HG02642 (cell line): Measurements from ENCODE around the gene RPH3AL.

ENCODE experiments used
- ATAC-seq: cut with Tn5 transposase; IDR thresholded peaks from one replicate; pipeline ENCODE4 v1.9.1; 2021; ENCODE audit warnings: mild to moderate bottlenecking; ENCODE audit not compliant: unreplicated experiment, poor library complexity

The RPH3AL gene

DNA sequence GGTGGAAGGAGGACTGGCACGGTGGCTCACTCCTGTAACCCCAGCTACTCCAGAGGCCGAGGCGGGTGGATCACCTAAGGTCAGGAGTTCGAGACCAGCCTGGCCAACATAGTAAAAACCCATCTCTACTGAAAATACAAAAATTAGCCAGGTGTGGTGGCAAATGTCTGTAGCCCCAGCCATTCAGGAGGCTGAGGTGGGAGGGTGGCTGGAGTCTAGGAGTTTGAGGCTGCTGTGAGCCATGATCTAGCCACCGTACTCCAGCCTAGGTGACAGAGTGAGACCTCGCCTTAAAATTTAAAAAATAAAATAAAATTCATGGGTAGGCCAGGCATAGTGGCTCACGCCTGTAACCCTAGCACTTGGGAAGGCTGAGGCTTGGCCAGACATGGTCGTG is 1.2 kb upstream of the RPH3AL start:
- no peak for ATAC-seq

DNA sequence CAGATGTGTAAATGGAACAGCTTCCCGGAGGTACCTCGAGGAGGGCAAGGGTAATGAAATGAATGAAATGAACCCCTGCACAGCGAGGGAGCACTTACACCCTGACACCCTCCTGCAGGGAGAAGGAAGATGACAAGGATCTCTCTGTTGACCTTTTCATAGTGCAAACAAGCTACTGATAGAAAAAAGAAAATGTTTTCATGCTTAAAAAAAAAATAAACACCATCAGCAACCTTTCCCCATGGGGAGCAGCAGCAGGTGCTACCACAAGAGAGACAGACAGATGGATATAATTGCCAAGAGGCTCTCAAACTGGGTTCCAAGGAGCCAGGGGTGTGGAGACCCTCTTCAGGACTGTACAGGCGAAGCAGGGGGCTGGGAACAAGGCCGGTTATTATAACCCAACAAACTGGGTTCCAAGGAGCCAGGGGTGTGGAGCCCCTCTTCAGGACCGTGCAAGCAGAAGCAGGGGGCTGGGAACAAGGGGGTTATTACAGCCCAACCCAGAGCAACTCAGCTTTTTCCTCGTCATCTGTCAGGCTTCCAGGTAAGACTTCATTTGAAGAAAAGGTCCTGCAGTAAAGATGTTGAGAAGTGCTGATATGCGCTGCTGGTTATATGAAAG is 718 bp upstream of the RPH3AL start:
- no peak for ATAC-seq

DNA sequence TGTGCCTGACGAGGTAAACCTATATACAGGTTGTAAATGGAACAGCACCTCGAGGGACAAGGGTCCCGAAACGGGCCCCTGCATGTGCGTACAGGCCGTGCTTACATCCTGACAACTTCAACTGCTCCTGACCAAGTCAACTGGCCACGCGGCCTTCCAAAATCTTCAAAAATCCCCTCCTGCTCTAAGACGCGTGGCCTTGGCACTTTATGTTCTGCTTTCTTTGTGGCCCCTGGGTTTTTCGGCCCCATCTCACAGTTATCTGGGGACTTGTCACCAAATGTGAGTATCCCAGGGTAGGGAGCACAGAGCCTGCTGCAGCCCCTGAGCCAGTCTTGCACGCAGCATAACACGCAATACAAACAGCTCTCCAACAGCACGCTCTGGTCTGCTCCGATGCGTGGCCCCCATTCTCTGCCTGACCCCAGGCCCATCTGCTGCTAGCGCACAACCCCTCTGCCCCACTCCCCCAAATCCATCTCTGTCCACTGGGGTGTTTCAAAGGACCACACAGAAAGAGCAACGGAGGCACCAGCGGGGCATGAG is 659 bp downstream of the RPH3AL start:
- no peak for ATAC-seq

- ATAC-seq = no peak
These were observed 1.2 kb downstream of the RPH3AL start for GRCh38 chr17:351449-351738.

GRCh38 chr17:350706-351448 is 1.7 kb downstream of the RPH3AL start:
- ATAC-seq = no peak

- ATAC-seq = no peak
These were observed 2.9 kb downstream of the RPH3AL start for GRCh38 chr17:349666-350065.

GRCh38 chr17:348692-349425 is 3.7 kb downstream of the RPH3AL start:
- ATAC-seq = no peak

DNA sequence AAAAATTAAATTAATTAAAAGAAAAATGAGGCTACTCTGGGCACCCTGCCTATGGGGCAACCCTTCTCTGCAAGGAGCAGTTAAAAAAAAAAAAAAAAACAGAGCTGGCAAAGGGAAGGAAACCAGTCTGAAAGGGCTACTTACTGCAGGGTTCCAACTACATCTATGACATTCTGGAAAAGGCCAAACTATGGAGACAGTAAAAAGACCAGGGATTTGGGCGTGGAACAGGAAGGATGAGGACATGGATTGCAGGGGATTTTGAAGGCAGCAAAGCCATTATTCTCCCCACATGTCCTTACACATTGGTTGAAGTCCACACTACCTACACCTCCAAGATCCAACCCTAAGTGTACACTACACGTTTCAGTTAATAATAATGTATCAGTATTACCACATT is 4.6 kb downstream of the RPH3AL start:
- no peak for ATAC-seq

DNA sequence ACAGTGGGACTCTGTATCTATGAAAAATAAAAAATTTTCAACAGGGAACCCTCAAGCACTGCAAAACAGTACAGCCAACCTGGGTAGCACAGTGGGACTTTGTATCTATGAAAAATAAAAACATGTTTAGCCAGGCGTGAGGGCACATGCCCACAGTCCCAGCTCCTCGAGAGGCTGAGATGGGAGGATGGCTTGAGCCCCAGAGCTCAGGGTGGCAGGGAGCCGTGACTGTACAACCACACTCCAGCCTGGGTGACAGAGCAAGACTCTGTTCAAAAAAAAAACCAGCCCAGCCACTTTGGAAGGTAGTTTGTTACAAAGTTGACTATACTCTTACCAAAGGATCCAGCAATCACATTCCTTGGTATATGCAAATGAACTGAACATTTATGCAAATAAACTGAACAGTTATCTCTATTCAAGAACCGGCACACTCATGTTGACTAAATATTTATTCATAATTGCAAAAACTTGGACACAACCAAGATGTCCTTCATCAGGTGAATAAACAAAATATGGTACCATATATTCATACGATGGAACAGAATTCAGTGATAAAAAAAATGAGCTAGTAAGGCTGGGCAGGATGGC is 5.2 kb downstream of the RPH3AL start:
- no peak for ATAC-seq

DNA sequence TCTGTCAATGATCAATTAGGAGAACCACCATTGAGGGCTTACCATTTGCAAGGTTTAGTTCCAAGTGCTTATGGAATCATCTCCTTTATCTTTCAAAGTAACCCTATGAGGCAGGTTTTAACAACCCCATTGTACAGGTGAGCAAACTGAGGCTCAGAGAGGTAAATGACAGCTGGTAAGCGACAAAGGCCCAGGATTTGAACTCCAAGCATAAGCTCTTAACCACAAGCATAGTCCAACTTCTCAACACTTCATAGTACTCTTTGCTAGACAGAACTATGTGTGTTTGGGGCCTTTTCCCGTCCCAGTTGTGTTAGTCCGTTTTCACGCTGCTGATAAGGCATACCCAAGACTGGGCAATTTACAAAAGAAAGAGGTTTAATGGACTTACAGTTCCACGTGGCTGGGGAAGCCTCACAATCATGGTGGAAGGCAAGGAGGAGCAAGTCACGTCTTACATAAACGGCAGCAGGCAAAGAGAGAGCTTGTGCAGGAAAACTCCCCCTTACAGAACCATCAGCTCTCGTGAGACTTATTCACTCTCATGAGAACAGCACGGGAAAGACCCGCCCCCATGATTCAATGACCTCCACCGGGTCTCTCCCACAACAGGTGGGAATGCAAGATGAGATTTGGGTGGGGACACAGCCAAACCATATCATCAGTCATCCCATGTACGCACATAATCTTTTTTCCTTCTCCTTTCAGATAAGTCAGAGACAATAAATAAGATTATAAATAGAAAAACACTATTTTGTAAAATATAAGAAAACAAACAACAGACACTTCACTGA is 6.4 kb downstream of the RPH3AL start:
- no peak for ATAC-seq

DNA sequence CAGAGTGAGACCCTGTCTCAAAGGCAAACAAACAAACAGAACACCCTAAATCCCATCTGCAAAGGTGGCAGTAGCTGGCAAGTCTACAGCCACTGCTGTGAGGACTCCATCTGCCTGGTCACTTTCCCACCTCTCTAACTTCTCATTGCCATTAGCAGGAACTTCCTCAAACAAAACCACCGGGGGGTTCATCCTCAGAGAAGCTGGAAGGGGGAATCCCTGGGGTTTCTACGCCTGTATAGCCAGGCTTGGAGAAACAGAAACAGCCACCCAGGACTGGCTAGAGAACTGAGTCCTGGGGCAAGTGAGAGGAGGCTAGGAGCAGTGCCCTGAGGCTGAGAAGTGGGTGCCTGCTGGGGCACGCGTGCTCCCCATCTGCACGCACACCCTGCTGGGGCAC is 7.3 kb downstream of the RPH3AL start:
- ATAC-seq = no peak

- no peak for ATAC-seq
These were observed 8.5 kb downstream of the RPH3AL start for GRCh38 chr17:343875-344752.

DNA sequence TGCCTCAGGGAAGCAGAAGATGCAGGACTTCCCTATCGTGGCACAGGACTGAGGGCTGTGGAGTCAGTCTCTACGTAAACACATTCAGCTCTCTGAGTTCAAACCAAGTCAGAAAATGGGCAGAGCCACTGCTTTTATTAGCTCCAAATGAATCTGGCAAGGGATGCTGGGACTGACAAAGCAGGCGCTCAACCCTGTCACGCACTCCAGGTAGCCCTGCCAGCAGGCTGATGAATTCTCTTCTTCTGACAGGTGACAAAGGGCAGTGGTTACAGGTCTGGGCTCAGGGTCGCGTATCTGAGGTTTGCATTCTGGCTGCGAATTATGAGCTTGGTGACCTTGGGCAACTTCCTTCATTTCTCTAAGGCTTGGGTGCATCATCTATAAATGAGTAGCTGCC is 9.4 kb downstream of the RPH3AL start:
- no peak for ATAC-seq

GRCh38 chr17:340074-340473 is 12.5 kb downstream of the RPH3AL start:
- no peak for ATAC-seq

GRCh38 chr17:339193-340061 is 13.2 kb downstream of the RPH3AL start:
- ATAC-seq = no peak

GRCh38 chr17:338442-339192 is 14.0 kb downstream of the RPH3AL start:
- no peak for ATAC-seq

DNA sequence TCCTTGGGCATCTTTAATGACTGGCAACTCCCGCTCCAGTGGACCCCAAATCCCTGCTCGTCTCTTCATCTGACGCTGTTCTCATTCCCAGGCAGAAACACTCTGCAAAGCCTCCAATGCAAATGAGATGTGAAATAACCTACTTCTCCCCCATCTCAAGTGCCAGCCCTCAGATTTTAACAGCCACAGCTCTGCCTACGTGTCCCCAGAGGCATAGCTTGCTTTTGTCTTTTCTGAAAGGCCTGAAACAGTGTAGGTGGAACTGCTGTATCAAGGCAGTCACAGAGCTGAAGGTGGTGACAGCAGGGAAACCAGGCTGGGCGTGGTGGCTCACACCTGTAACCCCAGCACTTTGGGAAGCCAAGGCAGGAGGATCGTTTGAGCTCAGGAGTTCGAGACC is 14.7 kb downstream of the RPH3AL start:
- ATAC-seq = no peak

GRCh38 chr17:337453-337852 is 15.2 kb downstream of the RPH3AL start:
- no peak for ATAC-seq
